Activated CD4-positive, alpha-beta T cell treated with anti-CD3 and anti-CD28 coated beads, Interleukin-2, amount 50 U/mL, for 4 hours (primary cell): ENCODE data around the gene NFATC3.
A peak's percentile ranks its signal among the peaks of the same experiment; 100 is the strongest.

ENCODE experiments used
- DNase-seq, 2 experiments: peaks; one replicate each; pipeline ENCODE4 v3.0.0-alpha.2; 2020

NFATC3 gene

GRCh38 chr16:68233085-68233834 lies 148.1 kb downstream of the NFATC3 start:
- DNase-seq, result no peak

GRCh38 chr16:68233835-68234187 lies 148.6 kb downstream of the NFATC3 start:
- no peak for DNase-seq

- DNase-seq, result no peak
Measured at GRCh38 chr16:68234188-68235107, 149.3 kb downstream of the NFATC3 start.

- DNase-seq, result no peak
Measured at GRCh38 chr16:68235108-68235886, 150.1 kb downstream of the NFATC3 start.

- no peak for DNase-seq
Measured at GRCh38 chr16:68235887-68236136, 150.6 kb downstream of the NFATC3 start, which contains the start of gene ESRP2. Gene ESRP2 (minus strand): TSS chr16:68236127. CDS start chr16:68236045, 82 bp downstream.

GRCh38 chr16:68236137-68236825 lies 151.1 kb downstream of the NFATC3 start:
- DNase-seq, result no peak

GRCh38 chr16:68236826-68237242 lies 151.7 kb downstream of the NFATC3 start:
- DNase-seq, result no peak

GRCh38 chr16:68237243-68238028 lies 152.3 kb downstream of the NFATC3 start:
- DNase-seq, result peak; percentile 87

GRCh38 chr16:68238029-68238345 lies 152.8 kb downstream of the NFATC3 start:
- DNase-seq, result no peak

- DNase-seq, result no peak
Measured at GRCh38 chr16:68242085-68242484, 156.9 kb downstream of the NFATC3 start.

- DNase-seq, result no peak
Measured at GRCh38 chr16:68242926-68243858, 158.0 kb downstream of the NFATC3 start.

- DNase-seq, result no peak
Measured at GRCh38 chr16:68244481-68244902, 159.3 kb downstream of the NFATC3 start.

GRCh38 chr16:68244903-68245853 lies 160.0 kb downstream of the NFATC3 start, which contains the start of gene PLA2G15:
Gene PLA2G15 (plus strand): TSS chr16:68245373. CDS start chr16:68245427, 54 bp downstream.
- DNase-seq, result peak; percentile 96

GRCh38 chr16:68246121-68246520 lies 161.0 kb downstream of the NFATC3 start:
- DNase-seq, result no peak

GRCh38 chr16:68246666-68247065 lies 161.5 kb downstream of the NFATC3 start:
- DNase-seq, result no peak

GRCh38 chr16:68247400-68247799 lies 162.2 kb downstream of the NFATC3 start:
- DNase-seq, result no peak

- no peak for DNase-seq
Measured at GRCh38 chr16:68247932-68248331, 162.8 kb downstream of the NFATC3 start.

- no peak for DNase-seq
Measured at GRCh38 chr16:68249371-68249770, 164.2 kb downstream of the NFATC3 start.

- no peak for DNase-seq
Measured at GRCh38 chr16:68250951-68251350, 165.8 kb downstream of the NFATC3 start.

- DNase-seq, result no peak
Measured at GRCh38 chr16:68251832-68252231, 166.7 kb downstream of the NFATC3 start.
